Lung microvascular endothelial cell (primary cell): ENCODE measurements around the gene MARCHF2. TPM values are rescaled to one million over a fixed set of nuclear protein-coding genes. Genes with fewer than 3 reads are reported as not detected.
A peak's percentile ranks its signal among the peaks of the same experiment; 100 is the strongest.
"Not testable (repeated sequence)": the region's sequence is repeated elsewhere in the genome, so short reads cannot be mapped to it uniquely, and the experiment has no call there.

Experiments
- DNase-seq, 2 donors: peaks; one replicate each; pipeline versions ENCODE4 v3.0.0 to v3.0.0-alpha.2; 2010; ENCODE audit warnings: low read depth in 2 of 2
- total RNA-seq: library from RNA; depleted of rRNA; stranded (reverse); fragments of >200 nt; gene quantifications from 2 replicates; pipeline ENCODE4 v1.2.1, GENCODE V29; 2014

The MARCHF2 gene
- total RNA-seq, result 112 and 164 TPM in 2 replicates

- DNase-seq, result peak; percentile 99
Measured at GRCh38 chr19:8412783-8413628, at the start of gene MARCHF2. TSS of gene MARCHF2 (plus strand) at chr19:8413305. CDS start at chr19:8421841, 8,536 bp downstream.

- DNase-seq, result peak; percentile 71 to 86
Measured at GRCh38 chr19:8363803-8364771, 49.0 kb upstream of the MARCHF2 start, which contains the start of gene ANGPTL4. TSS of gene ANGPTL4 (plus strand) at chr19:8364155. CDS start at chr19:8364322, 167 bp downstream.

GRCh38 chr19:8366121-8366581 lies 47.0 kb upstream of the MARCHF2 start:
- peak in 1 of 2 donors; percentile 22 for DNase-seq

DNA sequence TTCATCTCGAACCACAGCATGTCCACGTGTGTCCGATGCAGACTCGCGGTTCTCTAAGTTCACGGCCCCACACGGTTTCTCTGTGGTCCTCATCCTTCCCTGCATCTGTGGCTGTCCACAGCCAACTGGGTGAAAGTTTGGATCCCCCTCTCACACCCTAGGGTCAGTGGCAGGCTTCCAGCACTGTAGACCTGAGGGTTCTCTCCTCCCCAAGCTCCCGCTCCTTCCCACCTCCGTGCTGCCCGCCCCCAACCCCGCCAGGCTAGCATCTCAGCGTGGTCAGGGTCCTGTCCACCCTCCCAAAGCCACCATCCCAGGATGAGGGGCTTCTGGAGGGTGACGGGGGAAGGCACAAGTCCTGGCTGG lies 46.2 kb upstream of the MARCHF2 start:
- peak in 1 of 2 donors; percentile 37 for DNase-seq

DNA sequence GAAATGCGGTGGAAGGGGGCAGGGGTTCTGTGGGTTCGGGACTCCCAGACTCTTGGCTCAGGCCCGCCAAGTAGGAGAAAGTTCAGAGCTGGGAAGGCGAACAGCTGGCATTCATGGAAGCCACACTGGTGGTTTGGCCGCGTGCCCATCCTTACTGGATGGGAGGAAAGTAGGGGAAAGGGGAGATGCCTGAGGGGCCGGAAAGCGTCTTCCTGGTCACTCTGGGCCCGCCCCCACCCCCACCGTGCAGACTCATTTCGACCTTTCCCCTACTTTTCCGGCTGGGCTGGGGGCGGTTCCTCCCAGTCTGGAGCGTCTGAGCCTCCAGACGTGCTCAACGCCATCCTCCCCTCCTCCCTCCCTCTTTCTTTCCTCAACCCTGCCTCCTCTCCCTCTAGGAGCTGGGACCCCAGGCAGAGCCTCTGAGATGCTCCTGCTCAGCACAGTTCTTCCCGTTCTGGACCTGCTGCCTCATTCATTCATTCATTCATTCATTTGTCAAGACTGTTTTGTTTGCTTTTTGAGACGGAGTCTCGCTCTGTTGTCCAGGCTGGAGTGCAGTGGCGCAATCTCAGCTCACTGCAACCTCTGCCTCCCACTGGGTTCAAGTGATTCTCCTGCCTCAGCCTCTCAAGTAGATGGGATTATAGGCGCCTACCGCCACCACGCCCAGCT lies 45.6 kb upstream of the MARCHF2 start:
- DNase-seq, result peak; percentile 87 to 90

DNA sequence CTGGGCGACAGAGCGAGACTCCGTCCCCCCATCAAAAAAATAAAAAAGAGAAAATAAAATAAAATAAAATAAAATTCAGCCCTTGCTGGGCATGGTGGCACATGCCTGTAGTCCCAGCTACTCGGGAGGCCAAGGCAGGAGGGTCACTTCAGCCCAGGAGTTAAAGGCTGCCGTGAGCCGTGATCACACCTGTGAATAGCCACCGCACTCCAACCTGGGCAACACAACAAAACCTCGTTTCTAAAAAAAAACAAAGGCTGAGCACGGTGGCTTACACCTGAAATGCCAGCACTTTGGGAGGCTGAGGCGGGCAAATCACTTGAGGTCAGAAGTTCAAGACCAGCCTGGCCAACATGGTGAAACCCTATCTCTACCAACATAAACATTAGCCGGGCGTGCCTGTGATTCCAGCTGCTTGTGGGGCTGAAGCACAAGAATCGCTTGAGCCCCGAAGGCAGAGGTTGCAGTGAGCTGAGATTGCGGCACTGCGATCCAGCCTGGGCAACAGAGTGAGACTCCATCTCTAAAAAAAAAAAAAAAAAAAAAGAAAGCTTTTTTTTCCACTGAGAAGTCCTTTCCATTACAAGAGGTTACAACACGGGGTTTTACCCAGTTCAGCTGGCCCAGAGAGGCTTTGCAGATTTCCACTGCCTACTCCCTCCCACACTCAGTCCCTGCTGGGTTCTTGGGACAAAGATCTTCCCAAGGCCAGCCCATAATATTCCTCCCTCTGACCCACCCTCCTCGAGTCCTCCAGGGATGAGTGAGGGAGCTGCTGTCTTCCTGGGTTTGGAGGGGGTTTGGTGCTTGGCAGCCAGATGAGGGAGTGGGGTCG lies 42.7 kb upstream of the MARCHF2 start:
- DNase-seq, result no peak

GRCh38 chr19:8371011-8371804 lies 41.9 kb upstream of the MARCHF2 start:
- no peak for DNase-seq

GRCh38 chr19:8373867-8374813 lies 39.0 kb upstream of the MARCHF2 start:
- DNase-seq, result no peak

DNA sequence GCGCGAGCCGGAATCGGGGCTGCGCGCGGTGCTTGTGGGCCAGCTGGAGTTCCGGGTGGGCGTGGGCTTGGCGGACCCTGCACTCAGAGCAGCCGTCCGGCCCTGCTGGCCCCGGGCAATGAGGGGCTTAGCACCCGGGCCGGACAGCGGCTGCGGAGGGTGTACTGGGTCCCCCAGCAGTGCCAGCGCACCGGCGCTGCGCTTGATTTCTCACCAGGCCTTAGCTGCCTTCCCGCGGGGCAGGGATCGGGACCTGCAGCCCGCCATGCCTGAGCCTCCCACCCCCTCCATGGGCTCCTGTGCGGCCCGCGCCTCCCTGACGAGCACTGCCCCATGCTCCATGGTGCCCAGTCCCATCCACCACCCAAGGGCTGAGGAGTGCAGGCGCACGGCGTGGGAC lies 37.3 kb upstream of the MARCHF2 start:
- DNase-seq, result not testable (repeated sequence)

DNA sequence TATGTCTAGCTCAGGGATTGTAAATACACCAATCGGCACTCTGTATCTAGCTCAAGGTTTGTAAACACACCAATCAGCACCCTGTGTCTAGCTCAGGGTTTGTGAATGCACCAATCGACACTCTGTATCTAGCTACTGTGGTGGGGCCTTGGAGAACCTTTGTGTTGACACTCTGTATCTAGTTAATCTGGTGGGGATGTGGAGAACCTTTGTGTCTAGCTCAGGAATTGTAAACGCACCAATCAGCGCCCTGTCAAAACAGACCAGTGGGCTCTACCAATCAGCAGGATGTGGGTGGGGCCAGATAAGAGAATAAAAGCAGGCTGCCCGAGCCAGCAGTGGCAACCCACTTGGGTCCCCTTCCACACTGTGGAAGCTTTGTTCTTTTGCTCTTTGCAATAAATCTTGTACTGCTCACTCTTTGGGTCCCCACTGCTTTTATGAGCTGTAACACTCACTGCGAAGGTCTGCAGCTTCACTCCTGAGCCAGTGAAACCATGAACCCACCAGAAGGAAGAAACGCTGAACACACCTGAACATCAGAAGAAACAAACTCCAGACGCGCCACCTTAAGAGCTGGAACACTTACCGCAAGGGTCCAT lies 36.6 kb upstream of the MARCHF2 start:
- DNase-seq, result not testable (repeated sequence)

GRCh38 chr19:8377598-8377997 lies 35.5 kb upstream of the MARCHF2 start:
- DNase-seq, result no peak

DNA sequence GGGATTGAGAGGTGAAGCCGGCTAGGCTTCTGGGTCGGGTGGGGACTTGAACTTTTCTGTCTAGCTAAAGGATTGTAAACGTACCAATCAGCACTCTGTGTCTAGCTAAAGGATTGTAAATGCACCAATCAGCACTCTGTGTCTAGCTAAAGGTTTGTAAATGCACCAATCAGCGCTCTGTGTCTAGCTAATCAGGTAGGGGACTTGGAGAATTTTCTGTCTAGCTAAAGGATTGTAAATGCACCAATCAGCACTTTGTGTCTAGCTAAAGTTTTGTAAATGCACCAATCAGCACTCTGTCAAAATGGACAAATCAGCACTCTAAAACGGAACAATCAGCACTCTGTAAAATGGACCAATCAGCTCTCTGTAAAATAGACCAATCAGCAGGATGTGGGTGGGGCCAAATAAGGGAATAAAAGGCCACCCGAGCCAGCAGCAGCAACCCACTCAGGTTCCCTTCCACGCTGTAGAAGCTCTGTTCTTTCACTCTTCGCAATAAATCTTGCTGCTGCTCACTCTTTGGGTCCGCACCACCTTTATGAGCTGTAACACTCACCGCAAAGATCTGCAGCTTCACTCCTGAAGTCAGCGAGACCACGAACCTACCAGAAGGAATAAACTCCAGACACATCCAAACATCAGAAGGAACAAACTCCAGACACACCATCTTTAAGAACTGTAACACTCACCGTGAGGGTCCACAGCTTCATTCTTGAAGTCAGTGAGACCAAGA lies 33.8 kb upstream of the MARCHF2 start:
- not testable (repeated sequence) for DNase-seq

DNA sequence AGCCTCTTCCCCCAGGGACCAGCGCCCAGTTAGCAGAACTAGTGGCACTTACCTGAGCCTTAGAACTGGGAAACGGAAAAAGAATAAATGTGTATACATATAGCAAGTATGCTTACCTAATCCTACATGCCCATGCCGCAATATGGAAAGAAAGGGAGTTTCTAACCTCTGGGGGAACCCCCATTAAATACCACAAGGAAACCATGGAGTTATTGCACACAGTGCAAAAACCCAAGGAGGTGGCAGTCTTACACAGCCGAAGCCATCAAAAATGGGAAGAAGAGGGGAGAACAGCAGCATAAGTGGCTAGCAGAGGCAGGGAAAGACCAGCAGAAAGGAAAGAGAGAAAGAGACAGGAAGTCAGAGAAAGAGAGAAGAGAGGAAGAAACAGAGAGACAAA lies 28.5 kb upstream of the MARCHF2 start:
- not testable (repeated sequence) for DNase-seq

DNA sequence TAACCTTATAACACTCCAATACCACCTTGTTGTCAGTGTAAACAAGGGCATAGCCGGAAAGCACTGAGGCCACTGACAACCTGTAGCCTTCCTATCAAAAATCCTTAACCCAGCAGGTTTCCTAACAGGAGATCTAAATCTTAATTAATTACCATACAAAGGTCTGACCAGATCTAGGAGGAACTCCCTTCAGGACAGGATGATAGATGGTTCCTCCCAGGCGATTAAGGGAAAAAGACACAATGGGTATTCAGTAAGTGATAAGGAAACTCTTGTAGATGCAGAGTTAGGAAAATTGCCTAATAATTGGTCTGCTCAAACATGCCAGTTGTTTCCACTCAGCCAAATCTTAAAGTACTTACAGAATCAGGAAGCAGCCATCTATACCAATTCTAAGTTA lies 28.0 kb upstream of the MARCHF2 start:
- not testable (repeated sequence) for DNase-seq

GRCh38 chr19:8385566-8385965 lies 27.5 kb upstream of the MARCHF2 start:
- DNase-seq, result not testable (repeated sequence)

DNA sequence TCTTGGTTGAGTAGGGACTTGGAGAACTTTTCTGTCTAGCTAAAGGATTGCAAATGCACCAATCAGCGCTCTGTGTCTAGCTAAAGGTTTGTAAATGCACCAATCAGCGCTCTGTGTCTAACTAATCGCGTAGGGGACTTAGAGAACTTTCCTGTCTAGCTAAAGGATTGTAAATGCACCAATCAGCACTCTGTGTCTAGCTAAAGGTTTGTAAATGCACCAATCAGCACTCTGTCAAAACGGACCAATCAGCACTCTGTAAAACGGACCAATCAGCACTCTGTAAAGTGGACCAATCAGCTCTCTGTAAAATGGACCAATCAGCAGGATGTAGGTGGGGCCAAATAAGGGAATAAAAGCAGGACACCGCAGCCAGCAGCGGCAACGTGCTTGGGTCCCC lies 26.7 kb upstream of the MARCHF2 start:
- not testable (repeated sequence) for DNase-seq

- no peak for DNase-seq
Measured at GRCh38 chr19:8386990-8387389, 26.1 kb upstream of the MARCHF2 start.
